Mesenchymal stem cell (in vitro differentiated cells and primary cell): Measurements from ENCODE around the gene BOD1L1.

ENCODE experiments used
- DNase-seq: peaks from one replicate; pipeline ENCODE4 v3.0.0-alpha.2; 2013
- H2AFZ ChIP-seq: one replicate; pipeline ENCODE4 v1.6.1; 2013; ENCODE audit warnings: low read depth, mild to moderate bottlenecking, control low read depth, inconsistent platforms, low read length, moderate library complexity
- H2AK5ac ChIP-seq: 2 replicates; pipeline ENCODE4 v1.6.1; 2013; ENCODE audit warnings: low read length, moderate library complexity, mild to moderate bottlenecking, inconsistent platforms; ENCODE audit not compliant: severe bottlenecking
- H2BK120ac ChIP-seq: one replicate; pipeline ENCODE4 v1.6.1; 2013; ENCODE audit warnings: low read depth, mild to moderate bottlenecking, inconsistent platforms, low read length, moderate library complexity
- H2BK12ac ChIP-seq, 2 experiments: one replicate each; pipeline ENCODE4 v1.6.1; 2013; ENCODE audit warnings: inconsistent platforms in 2 of 2, low read length in 2 of 2, mild to moderate bottlenecking in 2 of 2, moderate library complexity in 2 of 2, control low read depth in 1 of 2
- H2BK15ac ChIP-seq: one replicate; pipeline ENCODE4 v1.6.1; 2013; ENCODE audit warnings: mild to moderate bottlenecking, low read depth, inconsistent platforms; ENCODE audit not compliant: poor library complexity, severe bottlenecking
- H2BK5ac ChIP-seq: 2 replicates; pipeline ENCODE4 v1.6.1; 2013; ENCODE audit warnings: low read depth, mild to moderate bottlenecking, low read length, control low read depth, inconsistent platforms; ENCODE audit not compliant: poor library complexity, severe bottlenecking
- H3K14ac ChIP-seq, 2 experiments: one replicate each; pipeline ENCODE4 v1.6.1; 2013; ENCODE audit warnings: inconsistent platforms in 2 of 2, low read length in 2 of 2, control low read depth in 1 of 2, mild to moderate bottlenecking in 1 of 2, moderate library complexity in 1 of 2
- H3K18ac ChIP-seq, 2 experiments: one replicate each; pipeline ENCODE4 v1.6.1; 2013; ENCODE audit warnings: inconsistent platforms in 2 of 2, low read length in 2 of 2, control low read depth in 1 of 2, low read depth in 1 of 2, mild to moderate bottlenecking in 1 of 2
- H3K23ac ChIP-seq, 2 experiments: one replicate each; pipeline ENCODE4 v1.6.1; 2013; ENCODE audit warnings: inconsistent platforms in 2 of 2, low read length in 2 of 2, mild to moderate bottlenecking in 2 of 2, moderate library complexity in 2 of 2, control low read depth in 1 of 2
- H3K27ac ChIP-seq: 2 replicates; pipeline ENCODE4 v1.5.1; 2013; ENCODE audit warnings: mild to moderate bottlenecking, moderate library complexity, low read length, control low read depth, inconsistent platforms; ENCODE audit not compliant: poor library complexity, severe bottlenecking
- H3K27me3 ChIP-seq, 2 experiments: 2 replicates each; pipeline versions ENCODE4 v1.6.1 to v1.7.0; 2013; ENCODE audit warnings: low read length in 2 of 2, mild to moderate bottlenecking in 2 of 2, moderate library complexity in 2 of 2, control low read depth in 1 of 2, inconsistent platforms in 1 of 2; ENCODE audit not compliant: control insufficient read depth in 1 of 2, insufficient read depth in 1 of 2
- H3K36me3 ChIP-seq, 2 experiments: 2 replicates each; pipeline versions ENCODE4 v1.6.1 to v1.7.0; 2013; ENCODE audit warnings: low read length in 2 of 2, control low read depth in 1 of 2, inconsistent platforms in 1 of 2, low read depth in 1 of 2, mild to moderate bottlenecking in 1 of 2; ENCODE audit not compliant: insufficient read depth in 2 of 2, control insufficient read depth in 1 of 2
- H3K4ac ChIP-seq, 2 experiments: one replicate each; pipeline ENCODE4 v1.6.1; 2013; ENCODE audit warnings: inconsistent platforms in 2 of 2, low read length in 2 of 2, mild to moderate bottlenecking in 2 of 2, moderate library complexity in 2 of 2, control low read depth in 1 of 2, low read depth in 1 of 2
- H3K4me1 ChIP-seq: 2 replicates; pipeline ENCODE4 v1.6.1; 2013; ENCODE audit warnings: low read depth, low read length, control low read depth; ENCODE audit not compliant: control insufficient read depth, insufficient read depth
- H3K4me2 ChIP-seq: 2 replicates; pipeline ENCODE4 v1.6.1; 2013; ENCODE audit warnings: low read length, mild to moderate bottlenecking, inconsistent platforms; ENCODE audit not compliant: poor library complexity, severe bottlenecking
- H3K4me3 ChIP-seq, 2 experiments: 2 replicates each; pipeline versions ENCODE4 v1.5.1 to v1.7.0; 2013; ENCODE audit warnings: low read length in 2 of 2, mild to moderate bottlenecking in 2 of 2, control low read depth in 1 of 2, low read depth in 1 of 2; ENCODE audit not compliant: insufficient read depth in 1 of 2
- H3K79me1 ChIP-seq: replicated peaks from 2 replicates; pipeline ENCODE4 v1.6.1; 2013; ENCODE audit warnings: mild to moderate bottlenecking, control low read depth, low read length, inconsistent platforms; ENCODE audit not compliant: poor library complexity, severe bottlenecking
- H3K9ac ChIP-seq: 2 replicates; pipeline ENCODE4 v1.7.0; 2013; ENCODE audit warnings: mild to moderate bottlenecking, low read length, moderate library complexity
- H3K9me3 ChIP-seq: 2 replicates; pipeline ENCODE4 v1.7.0; 2013; ENCODE audit warnings: mild to moderate bottlenecking, low read length; ENCODE audit not compliant: control insufficient read depth
- H4K8ac ChIP-seq: one replicate; pipeline ENCODE4 v1.6.1; 2013; ENCODE audit warnings: inconsistent platforms, mild to moderate bottlenecking, low read length, moderate library complexity
- H4K91ac ChIP-seq: one replicate; pipeline ENCODE4 v1.6.1; 2013; ENCODE audit warnings: mild to moderate bottlenecking, low read length, inconsistent platforms
- WGBS: methylation state at CpG from one replicate; pipeline ENCODE4 v1.1.7; 2013; ENCODE audit warnings: mixed read lengths; 5-methylcytosine and 5-hydroxymethylcytosine counted together

Gene BOD1L1

GRCh38 chr4:13555325-13555724 lies 72.2 kb downstream of the BOD1L1 start:
- Histone ChIP-seq H2BK12ac (no peak overlapping the region), H3K79me1 (no peaks in the 10 kb centered on the region), H2BK120ac (no peak overlapping the region), H4K91ac (no peak overlapping the region), H3K9ac (no peak overlapping the region), H3K4me1 (no peaks in the 10 kb centered on the region), H3K18ac (no peak overlapping the region), H3K4ac (no peak overlapping the region), H4K8ac (no peak overlapping the region), H3K27me3 (peaks cover 5 to 13% of the 10 kb centered on the region in 2 experiments), H2BK15ac (no peak overlapping the region), H3K4me3 (no peak overlapping the region), H2BK5ac (no peak overlapping the region), H2AK5ac (no peak overlapping the region), H3K23ac (no peak overlapping the region), H3K9me3 (peaks cover 12% of the 10 kb centered on the region), H3K36me3 (no peaks in the 10 kb centered on the region), H2AFZ (no peak overlapping the region), H3K14ac (no peak overlapping the region), H3K27ac (no peak overlapping the region), H3K4me2 (no peak overlapping the region)
- DNase-seq = no peak
- whole genome bisulfite sequencing = 100% methylated on average over 2 of the region's 2 CpGs

DNA sequence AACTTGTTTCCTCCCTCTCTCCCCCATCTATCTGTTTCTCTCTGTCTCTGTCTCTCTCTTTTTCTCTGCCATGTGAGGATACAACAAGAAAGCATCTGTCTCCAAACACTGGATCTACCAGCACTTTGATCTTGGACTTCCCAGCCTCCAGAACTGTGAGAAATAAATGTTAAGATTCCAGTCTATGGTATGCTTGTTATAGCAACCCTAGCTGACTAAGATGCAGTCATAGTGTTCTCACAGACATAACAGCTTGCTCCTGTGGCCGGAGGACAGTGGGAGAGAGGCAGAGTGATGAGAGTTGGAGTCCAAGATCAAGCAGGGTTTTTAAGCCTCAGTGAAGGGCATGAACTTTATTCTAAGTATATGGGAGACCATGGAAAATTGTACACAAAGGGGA lies 74.4 kb downstream of the BOD1L1 start:
- peaks cover 12% of the 10 kb centered on the region for H3K9me3 ChIP-seq
- H3K18ac ChIP-seq = no peak overlapping the region
- H3K79me1 ChIP-seq = no peaks in the 10 kb centered on the region
- H2BK15ac ChIP-seq = no peak overlapping the region
- no peak overlapping the region for H3K14ac ChIP-seq
- no peak overlapping the region for H3K4ac ChIP-seq
- no peak overlapping the region for H2AK5ac ChIP-seq
- H3K4me2 ChIP-seq = no peak overlapping the region
- no peak overlapping the region for H3K27ac ChIP-seq
- no peak overlapping the region for H2BK120ac ChIP-seq
- no peak overlapping the region for H3K4me3 ChIP-seq
- no peak overlapping the region for H4K91ac ChIP-seq
- peaks cover 3% of the 10 kb centered on the region for H3K4me1 ChIP-seq
- no peak overlapping the region for H2AFZ ChIP-seq
- no peak overlapping the region for H2BK5ac ChIP-seq
- no peak for DNase-seq
- peaks cover 9 to 35% of the 10 kb centered on the region in 2 experiments for H3K27me3 ChIP-seq
- H3K36me3 ChIP-seq = no peaks in the 10 kb centered on the region
- 93% methylated on average over 1 of the region's 1 CpG for WGBS
- H2BK12ac ChIP-seq = no peak overlapping the region
- no peak overlapping the region for H4K8ac ChIP-seq
- H3K9ac ChIP-seq = no peak overlapping the region
- H3K23ac ChIP-seq = no peak overlapping the region

GRCh38 chr4:13548984-13549546 lies 78.5 kb downstream of the BOD1L1 start:
- H2AFZ ChIP-seq = peak overlapping the region; percentile 65
- peak overlapping the region in 1 of 2 experiments; percentile 12 for H2BK12ac ChIP-seq
- H2BK15ac ChIP-seq = no peak overlapping the region
- no peak overlapping the region for H3K23ac ChIP-seq
- peak; percentile 81 for DNase-seq
- no peak overlapping the region for H2BK120ac ChIP-seq
- no peak overlapping the region for H3K14ac ChIP-seq
- H3K9me3 ChIP-seq = peaks cover 12% of the 10 kb centered on the region
- peak overlapping the region; percentile 47 for H3K4me2 ChIP-seq
- peaks cover 17% of the 10 kb centered on the region for H3K4me1 ChIP-seq
- no peak overlapping the region for H3K27ac ChIP-seq
- no peak overlapping the region for H3K4ac ChIP-seq
- peaks cover 30 to 68% of the 10 kb centered on the region in 2 experiments for H3K27me3 ChIP-seq
- H4K8ac ChIP-seq = no peak overlapping the region
- no peak overlapping the region for H4K91ac ChIP-seq
- H3K9ac ChIP-seq = peak overlapping the region; percentile 85
- no peaks in the 10 kb centered on the region for H3K36me3 ChIP-seq
- H3K79me1 ChIP-seq = no peaks in the 10 kb centered on the region
- H3K4me3 ChIP-seq = peak overlapping the region; percentile 15 to 83
- H2BK5ac ChIP-seq = no peak overlapping the region
- 7% methylated on average over 16 of the region's 21 CpGs for WGBS
- H3K18ac ChIP-seq = peak overlapping the region in 1 of 2 experiments; percentile 75
- H2AK5ac ChIP-seq = no peak overlapping the region

- Histone ChIP-seq H2BK15ac (no peak overlapping the region), H3K4ac (no peak overlapping the region), H2BK5ac (no peak overlapping the region), H4K91ac (no peak overlapping the region), H3K27me3 (peaks cover 36 to 76% of the 10 kb centered on the region in 2 experiments), H3K4me3 (peak overlapping the region in 1 of 2 experiments; percentile 83), H3K27ac (no peak overlapping the region), H3K79me1 (no peaks in the 10 kb centered on the region), H2BK12ac (no peak overlapping the region), H3K23ac (no peak overlapping the region), H3K9ac (no peak overlapping the region), H2BK120ac (no peak overlapping the region), H4K8ac (no peak overlapping the region), H2AFZ (no peak overlapping the region), H3K4me1 (peaks cover 25% of the 10 kb centered on the region), H3K18ac (no peak overlapping the region), H2AK5ac (no peak overlapping the region), H3K4me2 (peak overlapping the region; percentile 87), H3K36me3 (no peaks in the 10 kb centered on the region), H3K14ac (no peak overlapping the region), H3K9me3 (peaks cover 12% of the 10 kb centered on the region)
- peak; percentile 54 for DNase-seq
- 16% methylated on average over 27 of the region's 35 CpGs for WGBS
Observed at GRCh38 chr4:13548059-13548983, 79.2 kb downstream of the BOD1L1 start.
